Measurements from ENCODE around the gene TTC38.

TTC38 gene

DNA sequence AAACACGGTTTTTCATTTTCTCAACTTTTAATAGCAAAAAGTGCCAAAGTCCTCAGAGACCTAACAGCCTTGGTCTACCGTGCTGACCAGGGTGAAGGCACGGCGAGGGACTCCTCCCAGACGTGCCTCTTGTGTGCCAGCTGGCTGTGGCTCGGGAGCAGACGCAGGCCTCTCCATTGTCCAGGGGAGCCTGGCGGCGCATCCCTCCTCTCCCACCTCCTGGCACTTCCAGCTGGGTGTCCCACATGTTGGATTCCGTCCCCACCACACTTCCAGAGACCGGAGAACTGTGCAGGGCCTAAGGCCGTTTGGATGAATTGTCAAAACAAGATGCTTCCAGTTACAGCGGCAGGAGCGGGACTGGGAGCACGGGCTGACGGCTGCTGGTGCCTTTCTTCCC lies 29.3 kb upstream of the TTC38 start:
- no peak overlapping the region for H3K4me3 ChIP-seq (replicated peaks; ENCODE audit: low read depth, low read length)
- TF ChIP-seq, protein P1, sequence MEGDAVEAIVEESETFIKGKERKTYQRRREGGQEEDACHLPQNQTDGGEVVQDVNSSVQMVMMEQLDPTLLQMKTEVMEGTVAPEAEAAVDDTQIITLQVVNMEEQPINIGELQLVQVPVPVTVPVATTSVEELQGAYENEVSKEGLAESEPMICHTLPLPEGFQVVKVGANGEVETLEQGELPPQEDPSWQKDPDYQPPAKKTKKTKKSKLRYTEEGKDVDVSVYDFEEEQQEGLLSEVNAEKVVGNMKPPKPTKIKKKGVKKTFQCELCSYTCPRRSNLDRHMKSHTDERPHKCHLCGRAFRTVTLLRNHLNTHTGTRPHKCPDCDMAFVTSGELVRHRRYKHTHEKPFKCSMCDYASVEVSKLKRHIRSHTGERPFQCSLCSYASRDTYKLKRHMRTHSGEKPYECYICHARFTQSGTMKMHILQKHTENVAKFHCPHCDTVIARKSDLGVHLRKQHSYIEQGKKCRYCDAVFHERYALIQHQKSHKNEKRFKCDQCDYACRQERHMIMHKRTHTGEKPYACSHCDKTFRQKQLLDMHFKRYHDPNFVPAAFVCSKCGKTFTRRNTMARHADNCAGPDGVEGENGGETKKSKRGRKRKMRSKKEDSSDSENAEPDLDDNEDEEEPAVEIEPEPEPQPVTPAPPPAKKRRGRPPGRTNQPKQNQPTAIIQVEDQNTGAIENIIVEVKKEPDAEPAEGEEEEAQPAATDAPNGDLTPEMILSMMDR (IDR thresholded peaks at IDR 0.05; ENCODE audit: low read depth, low read length, missing control alignments), result no peak
- DNase-seq (ENCODE audit: extremely low read depth, low read depth), result no peak

DNA sequence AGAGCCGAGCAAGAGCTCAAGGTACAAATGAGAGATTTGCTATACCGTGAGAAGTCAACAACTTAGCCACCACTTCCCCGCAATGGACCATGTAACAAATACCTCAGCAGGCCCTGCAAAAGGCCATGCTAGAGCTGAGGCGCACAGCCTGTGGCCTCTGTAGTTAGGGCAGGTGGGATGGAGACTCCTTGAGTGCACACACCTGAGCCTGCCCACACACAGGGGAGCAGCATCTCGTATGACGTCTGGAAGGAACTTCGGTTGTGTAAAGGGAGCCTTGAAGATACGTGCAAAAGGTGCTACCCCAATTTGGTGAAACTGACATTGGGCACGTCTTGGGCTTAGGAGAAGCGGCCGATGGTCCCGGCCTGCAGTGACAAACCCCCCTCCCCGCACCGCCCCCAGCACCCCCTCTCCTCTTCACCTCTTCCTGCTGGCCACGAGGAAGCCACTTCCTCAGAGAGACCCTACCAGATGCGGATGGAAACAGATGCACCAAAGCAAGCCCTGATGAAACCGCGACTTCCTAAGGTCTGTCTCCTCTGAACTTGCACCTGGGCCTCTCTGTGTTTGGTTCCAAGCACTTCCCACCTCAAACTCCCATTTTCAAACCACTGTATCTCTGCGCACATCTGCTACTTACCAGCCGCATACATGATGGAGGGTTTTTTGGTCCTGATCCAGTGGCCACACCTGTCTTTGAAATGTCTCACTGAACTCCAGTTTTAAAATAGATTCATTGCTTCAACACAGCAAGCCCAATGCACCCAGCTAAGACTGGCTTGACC lies 28.4 kb upstream of the TTC38 start:
- no peak overlapping the region for H3K4me3 ChIP-seq (replicated peaks; ENCODE audit: low read depth, low read length)
- TF ChIP-seq, protein P1 (IDR thresholded peaks at IDR 0.05; ENCODE audit: low read depth, low read length, missing control alignments), result no peak
- DNase-seq (ENCODE audit: extremely low read depth, low read depth), result no peak

DNA sequence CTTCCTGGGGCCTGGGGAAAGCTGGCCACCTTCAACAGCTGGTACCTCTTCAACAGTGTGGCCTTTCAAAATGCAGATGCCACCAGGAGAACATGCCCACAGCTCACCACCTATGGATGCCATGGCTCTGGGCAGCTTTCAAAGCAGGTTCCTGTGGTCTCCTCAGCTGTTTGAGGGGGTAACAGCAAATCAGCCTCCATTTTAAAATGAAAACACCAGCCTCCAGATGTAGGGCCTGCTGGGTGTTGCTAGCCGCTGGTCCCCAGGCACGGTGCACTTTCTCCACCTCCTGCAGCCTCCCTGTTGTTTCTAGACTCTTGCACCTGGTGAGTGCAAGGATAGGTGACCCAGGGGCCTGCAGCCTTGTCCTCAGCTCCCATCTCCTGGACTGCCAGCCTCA lies 27.7 kb upstream of the TTC38 start:
- DNase-seq (ENCODE audit: extremely low read depth, low read depth), result no peak
- TF ChIP-seq, protein P1 (IDR thresholded peaks at IDR 0.05; ENCODE audit: low read depth, low read length, missing control alignments), result no peak
- no peak overlapping the region for H3K4me3 ChIP-seq (replicated peaks; ENCODE audit: low read depth, low read length)

DNA sequence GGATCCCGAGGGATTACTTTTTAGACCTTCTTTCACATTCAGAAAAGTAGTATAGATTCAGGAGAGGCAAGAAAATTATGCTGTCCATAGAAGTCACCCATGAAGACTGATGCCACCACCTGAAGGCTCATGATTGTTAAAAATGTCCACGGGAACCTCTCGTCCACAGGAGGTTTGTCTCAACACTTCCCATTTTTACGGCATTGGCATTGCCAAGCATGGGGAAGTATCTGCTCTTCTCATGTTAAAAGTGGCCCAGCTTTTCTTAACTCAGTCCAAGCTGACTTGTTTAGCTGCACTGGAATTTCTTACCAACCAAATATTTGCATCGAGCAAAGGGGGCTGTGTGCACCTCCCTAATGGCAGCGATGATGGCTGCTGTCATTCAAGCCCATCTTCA lies 27.3 kb upstream of the TTC38 start:
- TF ChIP-seq, protein P1 (IDR thresholded peaks at IDR 0.05; ENCODE audit: low read depth, low read length, missing control alignments), result no peak
- no peak overlapping the region for H3K4me3 ChIP-seq (replicated peaks; ENCODE audit: low read depth, low read length)
- no peak for DNase-seq (ENCODE audit: extremely low read depth, low read depth)

DNA sequence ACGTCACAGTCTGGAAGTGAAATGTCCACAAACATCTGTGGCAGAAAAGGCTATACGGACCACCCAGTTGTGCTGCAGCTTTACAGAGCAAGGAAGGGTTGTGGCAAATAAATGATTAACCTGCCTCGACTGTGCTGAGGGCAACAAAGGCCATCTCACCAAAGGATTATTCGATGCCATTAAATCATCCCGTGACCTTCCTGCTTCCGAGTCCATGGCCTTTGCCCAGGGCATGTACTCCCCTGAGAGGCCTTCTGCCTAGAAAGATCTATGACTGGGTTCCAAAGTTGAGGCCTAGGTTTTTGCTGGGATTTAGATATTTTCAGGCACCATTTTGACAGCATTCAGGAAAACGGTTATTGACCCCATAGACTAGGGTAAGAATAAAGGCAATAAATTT lies 26.9 kb upstream of the TTC38 start:
- no peak for DNase-seq (ENCODE audit: extremely low read depth, low read depth)
- no peak overlapping the region for H3K4me3 ChIP-seq (replicated peaks; ENCODE audit: low read depth, low read length)
- TF ChIP-seq, protein P1 (IDR thresholded peaks at IDR 0.05; ENCODE audit: low read depth, low read length, missing control alignments), result no peak

DNA sequence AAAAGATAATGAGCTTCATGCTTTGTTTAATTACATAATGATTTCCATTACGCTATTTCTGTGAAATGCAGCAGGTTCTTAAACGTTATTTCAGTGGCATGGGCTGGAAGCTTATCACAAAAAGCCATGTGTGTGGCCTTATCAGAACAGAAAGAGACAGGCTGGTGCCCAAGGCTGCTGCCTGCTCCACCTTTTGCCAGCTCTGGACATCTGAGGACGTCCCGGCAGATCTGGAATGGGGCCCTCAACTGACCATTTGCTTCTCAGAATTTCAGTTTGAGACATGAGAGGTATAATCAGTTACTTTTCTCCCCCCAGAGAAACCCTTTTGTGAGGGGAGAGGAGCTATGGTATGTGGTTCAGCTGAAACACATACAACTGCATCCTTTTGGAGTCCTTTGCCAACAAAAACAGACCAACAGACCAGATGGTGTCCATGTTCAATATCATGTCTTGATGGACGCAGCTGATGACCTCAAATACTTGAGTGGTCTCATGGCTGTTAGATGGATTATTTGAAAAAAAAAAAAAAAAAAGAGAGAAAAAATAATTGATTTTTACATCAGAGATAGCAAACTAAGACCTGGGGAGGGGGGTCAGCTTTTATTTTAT lies 26.3 kb upstream of the TTC38 start:
- no peak for DNase-seq (ENCODE audit: extremely low read depth, low read depth)
- TF ChIP-seq, protein P1 (IDR thresholded peaks at IDR 0.05; ENCODE audit: low read depth, low read length, missing control alignments), result no peak
- H3K4me3 ChIP-seq (replicated peaks; ENCODE audit: low read depth, low read length), result no peak overlapping the region

Measured in HFF-Myc (cell line).